GM12873 (cell line): ENCODE measurements around the gene WDR81.

ENCODE experiments used
- CTCF ChIP-seq: IDR thresholded peaks from 2 replicates; pipeline ENCODE4 v1.5.1; 2012; ENCODE audit warnings: low read depth, mild to moderate bottlenecking, moderate library complexity, low read length, control low read depth; ENCODE audit not compliant: insufficient read depth; ENCODE audit errors: missing control alignments

The WDR81 gene

GRCh38 chr17:1724351-1724868 lies at the start of gene WDR81:
Gene WDR81 (plus strand): TSS chr17:1724704. CDS start chr17:1724960, 256 bp downstream.
- TF ChIP-seq CTCF = no peak

GRCh38 chr17:1676401-1676800 lies 48.1 kb upstream of the WDR81 start:
- no peak for TF ChIP-seq CTCF

- no peak for TF ChIP-seq CTCF
Observed at GRCh38 chr17:1683459-1683858, 41.0 kb upstream of the WDR81 start.

GRCh38 chr17:1684378-1685189 lies 39.9 kb upstream of the WDR81 start, which contains the start of gene PRPF8:
Gene PRPF8 (minus strand): TSS chr17:1684867. CDS start chr17:1684571, 296 bp downstream.
- TF ChIP-seq CTCF = no peak

- TF ChIP-seq CTCF = no peak
Observed at GRCh38 chr17:1686086-1686485, 38.4 kb upstream of the WDR81 start.

GRCh38 chr17:1690544-1691221 lies 33.8 kb upstream of the WDR81 start:
- TF ChIP-seq CTCF = no peak

GRCh38 chr17:1693339-1693738 lies 31.2 kb upstream of the WDR81 start:
- no peak for TF ChIP-seq CTCF
